ENCODE results near the gene VMAC. TPM values are rescaled to one million over a fixed set of nuclear protein-coding genes. Genes with fewer than 3 reads are reported as not detected.

VMAC gene
- total and polyA plus RNA-seq, 9 of the 15 experiments (the other 6 are each of a cell fraction or from before 2014, with no cell fraction given) = 0.03 to 3.4 (median 1.1) TPM

DNA sequence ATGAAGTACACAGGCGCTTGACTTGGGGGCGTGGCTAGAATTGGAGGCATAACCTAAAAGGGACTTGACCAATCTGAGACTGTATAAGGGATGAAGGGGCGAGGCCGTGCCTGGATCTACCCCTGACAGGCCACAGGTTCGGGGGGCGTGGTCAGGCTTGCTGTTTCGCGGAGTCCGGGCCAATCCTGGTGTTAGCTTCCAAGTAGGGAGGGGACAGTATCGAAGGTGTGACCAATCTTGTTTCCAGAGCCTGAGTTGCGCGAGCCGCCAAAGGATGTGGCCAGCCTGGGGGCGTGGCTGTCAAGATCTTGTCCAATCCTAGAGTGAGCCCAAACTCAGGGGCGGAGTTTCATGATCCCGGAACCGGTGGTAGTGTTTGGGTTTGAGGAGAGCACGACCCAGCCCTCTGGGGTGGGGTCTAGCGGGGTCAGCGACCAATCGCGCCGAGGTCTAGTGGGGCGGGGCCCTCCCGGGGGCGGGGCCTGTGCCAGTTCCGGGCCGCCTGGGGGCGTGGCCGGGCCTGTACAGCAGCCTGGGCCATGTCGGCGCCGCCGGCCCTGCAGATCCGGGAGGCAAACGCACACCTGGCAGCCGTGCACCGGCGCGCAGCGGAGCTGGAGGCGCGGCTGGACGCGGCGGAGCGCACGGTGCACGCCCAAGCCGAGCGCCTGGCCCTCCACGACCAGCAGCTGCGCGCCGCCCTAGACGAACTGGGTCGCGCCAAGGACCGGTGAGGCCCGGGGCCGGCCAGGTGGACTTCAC is at the start of gene VMAC (continued):
- TF ChIP-seq ZBTB11 (CRISPR knock-in tag; IDR thresholded peaks at IDR 0.05) (no peak), ZNF408 (CRISPR knock-in tag; IDR thresholded peaks at IDR 0.05; ENCODE audit: low read depth) (no peak), LCOR (CRISPR knock-in tag; IDR thresholded peaks at IDR 0.05) (peak; percentile 86), SIN3A (IDR thresholded peaks at IDR 0.05; ENCODE audit: borderline replicate concordance in 2 of 2, control insufficient read depth in 1 of 2, low read depth in 2 of 2, low read length in 2 of 2) (peak; percentile 89 to 93; a peak in 3 of 4 replicates), RBBP5 (IDR thresholded peaks at IDR 0.05; ENCODE audit: borderline replicate concordance, insufficient read depth, low read length, poor library complexity, severe bottlenecking) (peak; percentile 58), RBM14 (IDR thresholded peaks at IDR 0.05; ENCODE audit: borderline replicate concordance, insufficient read depth, low read depth, low read length) (no peak), RBFOX2 (IDR thresholded peaks at IDR 0.05; ENCODE audit: low read depth, low read length) (peak; percentile 70), ZNF311 (CRISPR knock-in tag; IDR thresholded peaks at IDR 0.05) (no peak), PURB (CRISPR knock-in tag; IDR thresholded peaks at IDR 0.05; ENCODE audit: low read depth) (no peak), ERF (CRISPR knock-in tag; IDR thresholded peaks at IDR 0.05) (0 out of 2 replicates have a peak, but pooled peaks have one; percentile 14), ZNF695 (CRISPR knock-in tag; IDR thresholded peaks at IDR 0.05) (no peak), RB1 (IDR thresholded peaks at IDR 0.05; ENCODE audit: low read depth) (peak; percentile 79; the same call in 1 of the 2 replicates), ZBTB1 (CRISPR knock-in tag; IDR thresholded peaks at IDR 0.05; ENCODE audit: borderline replicate concordance, low read depth) (0 out of 2 replicates have a peak, but pooled peaks have one; percentile 52), NFYB (IDR thresholded peaks at IDR 0.05; ENCODE audit: extremely low read depth, insufficient read length) (peak; percentile 52), KLF13 (tag; IDR thresholded peaks at IDR 0.05; ENCODE audit: borderline replicate concordance, low read depth) (peak; percentile 73), VEZF1 (CRISPR knock-in tag; IDR thresholded peaks at IDR 0.05) (no peak), CHD1 (IDR thresholded peaks at IDR 0.05; ENCODE audit: low read length) (peak; percentile 49), ZNF780A (CRISPR knock-in tag; IDR thresholded peaks at IDR 0.05) (no peak), SNIP1 (IDR thresholded peaks at IDR 0.05; ENCODE audit: low read depth) (no peak), PHTF2 (CRISPR knock-in tag; IDR thresholded peaks at IDR 0.05) (no peak)
